Measurements from ENCODE around the gene SOX10.

The SOX10 gene

DNA sequence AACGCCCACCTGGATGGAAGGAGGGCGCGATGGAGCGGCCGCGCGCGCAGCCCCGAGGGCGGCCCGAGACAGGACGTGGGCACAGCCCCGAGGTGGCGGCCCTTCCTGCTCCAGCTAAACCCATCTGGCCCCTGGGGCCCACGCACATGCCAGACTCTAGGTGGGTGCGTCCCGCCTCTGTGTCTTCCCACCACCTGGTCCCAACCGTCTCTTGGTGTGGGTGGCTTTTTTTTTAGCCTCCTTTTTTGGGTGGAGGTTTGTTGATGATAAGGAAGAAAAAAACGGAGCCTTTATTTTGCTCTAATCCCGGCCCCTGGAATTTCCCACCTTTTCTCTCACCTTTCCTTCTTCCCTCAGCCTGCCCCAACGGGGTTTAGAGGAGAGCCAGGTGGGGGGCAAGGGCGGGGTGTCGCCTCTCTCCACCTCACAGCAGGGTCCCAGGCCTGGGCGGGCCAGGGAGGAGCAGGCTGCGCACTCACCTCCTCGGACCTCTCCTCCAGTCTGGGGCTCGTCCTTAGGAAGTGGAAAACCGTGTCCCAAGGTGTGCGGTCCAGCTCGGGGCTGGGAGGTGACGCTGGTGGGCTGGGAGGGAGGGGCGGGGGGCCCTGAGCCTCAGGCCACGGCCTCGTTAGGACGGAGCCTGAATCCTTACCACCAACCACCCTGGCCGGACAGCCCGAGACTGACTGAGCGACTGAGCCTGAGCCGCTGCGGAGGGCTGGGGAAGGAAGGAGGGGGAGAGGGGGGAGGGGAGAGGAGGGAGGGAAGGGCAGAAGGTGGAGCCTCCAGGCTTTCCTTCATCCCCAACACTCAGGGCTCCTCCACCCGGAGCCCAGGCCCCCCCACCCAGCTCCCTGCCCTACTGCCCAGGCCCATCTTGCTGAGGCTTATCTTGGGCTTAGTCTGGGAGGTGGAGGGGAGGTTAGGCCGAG, at the start of gene SOX10:
SOX10 (minus strand) TSS at position 696 of the 932 bp plus-strand sequence. CDS start 771 bp downstream, outside the sequence.
- no peak for DNase-seq (ENCODE audit: low read depth in 2 of 2, low spot score in 1 of 2)

DNA sequence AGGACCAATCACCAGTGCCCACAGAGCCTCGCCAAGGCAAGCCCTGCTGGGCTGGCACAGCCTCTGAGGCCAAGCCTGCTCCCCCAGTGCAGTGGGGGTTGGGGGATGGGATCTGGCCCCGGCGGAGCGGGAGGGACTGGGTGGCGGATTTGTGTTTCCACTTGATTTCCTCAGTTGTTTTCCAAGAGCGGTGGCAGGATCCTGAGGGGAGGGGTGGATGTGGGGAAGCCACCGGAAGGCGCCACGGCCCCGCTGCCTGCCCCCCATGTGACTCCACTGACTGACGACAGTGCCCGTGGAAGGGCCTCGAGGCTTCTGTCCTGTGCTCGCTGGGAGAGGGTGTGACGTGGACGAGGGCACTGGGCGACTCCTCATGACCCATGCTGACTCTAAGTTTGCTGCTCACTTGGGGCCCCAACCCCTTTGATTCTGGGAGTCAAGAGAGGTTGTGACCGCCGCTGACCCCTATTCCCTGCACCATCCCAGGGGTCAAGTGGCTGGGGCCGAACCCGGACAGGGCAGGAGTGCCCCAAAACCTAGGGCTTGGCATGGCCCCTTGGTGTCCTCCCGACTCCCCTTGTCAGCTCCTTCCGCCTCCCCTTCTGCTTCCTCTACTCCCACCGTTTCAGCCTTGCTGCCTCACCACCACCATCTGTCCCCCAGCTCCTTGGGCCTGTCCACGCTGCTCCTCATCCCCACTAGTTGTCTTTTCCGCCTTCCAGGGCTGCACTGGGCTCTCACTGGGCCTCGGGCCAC, 49.3 kb upstream of the SOX10 start:
- no peak for DNase-seq (ENCODE audit: low read depth in 2 of 2, low spot score in 1 of 2)

DNA sequence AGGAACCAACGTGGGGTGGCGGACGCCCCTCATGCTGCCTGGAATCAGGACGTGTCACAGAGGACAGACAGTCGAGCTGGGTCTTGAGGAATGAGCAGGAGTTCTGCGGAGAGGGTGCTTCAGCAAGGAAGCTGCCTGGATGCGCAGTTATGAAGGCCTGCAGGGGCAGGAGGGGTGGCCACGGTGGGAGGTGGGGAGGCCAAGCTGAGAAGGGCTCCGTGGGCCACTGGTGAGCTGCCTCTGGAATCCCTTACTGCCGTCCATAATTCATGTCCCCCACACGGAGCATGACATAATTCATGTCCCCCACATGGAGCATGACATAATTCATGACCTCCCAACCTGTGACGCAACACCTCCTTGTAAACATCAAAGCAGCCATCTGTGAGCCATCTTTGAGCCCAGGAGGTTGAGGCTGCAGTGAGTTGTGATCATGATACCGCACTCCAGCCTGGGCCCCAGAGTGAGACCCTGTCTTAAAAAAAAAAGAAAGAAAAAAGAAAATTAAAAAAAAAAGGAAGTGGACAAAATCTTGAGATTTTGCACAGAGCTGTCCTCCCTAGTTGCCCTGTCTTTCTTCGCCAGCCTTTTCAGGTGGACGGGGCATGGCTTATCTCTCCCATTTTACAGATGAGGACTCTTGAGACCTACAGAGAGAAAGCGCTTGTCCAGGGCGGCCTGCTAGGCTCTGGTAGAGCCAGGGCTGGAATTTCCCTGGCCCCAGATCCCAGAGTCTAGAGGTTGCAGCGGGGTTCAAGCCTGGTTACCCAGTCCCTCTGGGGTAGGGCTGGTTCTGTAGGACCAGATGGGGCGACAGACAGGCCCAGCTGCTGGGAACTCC, 48.5 kb upstream of the SOX10 start:
- DNase-seq (ENCODE audit: low read depth in 2 of 2, low spot score in 1 of 2), result no peak

DNA sequence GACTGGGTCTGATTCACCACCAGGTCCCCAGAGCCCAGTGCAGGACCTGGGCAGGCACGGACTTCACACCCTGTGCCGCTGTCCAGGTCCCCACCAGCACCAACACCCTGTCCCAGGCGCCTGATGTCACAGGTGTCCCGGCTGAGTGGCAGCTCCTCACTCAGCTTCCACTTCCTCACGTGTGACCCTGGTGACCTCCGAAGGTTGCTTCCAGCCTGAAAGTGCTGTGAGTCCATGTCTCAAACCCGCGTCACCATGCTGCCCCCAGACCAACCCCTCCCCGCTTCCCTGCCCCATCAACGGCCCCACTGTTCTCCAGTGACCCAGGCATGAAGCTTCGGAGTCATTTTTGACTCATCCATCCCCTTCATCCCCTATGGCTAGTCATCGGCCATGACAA, 47.1 kb upstream of the SOX10 start:
- no peak for DNase-seq (ENCODE audit: low read depth in 2 of 2, low spot score in 1 of 2)

DNA sequence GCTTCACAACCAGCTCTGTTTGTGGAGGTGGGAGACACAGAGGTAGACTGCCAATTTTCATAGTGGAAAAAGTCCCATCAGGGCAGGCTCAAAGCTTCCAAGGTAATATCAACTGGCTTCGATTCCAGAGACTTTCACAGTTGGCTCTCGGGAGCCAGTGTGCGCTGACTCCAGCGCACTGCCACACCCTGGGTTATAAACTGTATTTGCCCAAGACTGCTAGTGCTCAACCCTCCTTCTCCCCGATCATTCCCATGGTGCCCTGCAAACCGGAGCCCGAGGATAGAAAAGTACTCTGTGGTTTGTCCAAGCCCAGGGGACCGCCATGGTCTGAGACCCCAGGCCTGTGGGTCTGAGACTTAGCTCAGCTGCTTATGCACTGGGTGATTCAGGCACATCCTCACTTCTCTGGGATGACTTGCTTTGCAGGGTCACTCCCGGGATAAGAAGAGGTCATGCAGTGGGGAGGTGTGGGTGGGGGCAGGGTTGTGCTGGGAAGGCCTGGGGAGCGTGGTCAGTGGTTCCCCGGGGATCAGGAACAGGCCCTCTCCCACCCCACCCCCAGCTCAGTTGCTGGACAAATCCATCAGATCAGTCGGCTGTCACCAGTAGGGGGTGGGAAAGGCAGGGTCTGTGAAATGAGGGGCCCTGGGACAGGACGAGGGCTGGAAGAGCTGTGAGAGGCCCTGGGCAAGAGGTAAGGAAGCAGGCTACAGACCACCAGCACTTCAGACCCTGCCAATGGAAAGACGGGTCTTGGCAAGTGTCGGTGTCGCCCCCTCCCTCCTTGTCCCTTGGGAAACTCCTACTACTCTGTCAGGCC, 46.2 kb upstream of the SOX10 start:
- no peak for DNase-seq (ENCODE audit: low read depth in 2 of 2, low spot score in 1 of 2)

DNA sequence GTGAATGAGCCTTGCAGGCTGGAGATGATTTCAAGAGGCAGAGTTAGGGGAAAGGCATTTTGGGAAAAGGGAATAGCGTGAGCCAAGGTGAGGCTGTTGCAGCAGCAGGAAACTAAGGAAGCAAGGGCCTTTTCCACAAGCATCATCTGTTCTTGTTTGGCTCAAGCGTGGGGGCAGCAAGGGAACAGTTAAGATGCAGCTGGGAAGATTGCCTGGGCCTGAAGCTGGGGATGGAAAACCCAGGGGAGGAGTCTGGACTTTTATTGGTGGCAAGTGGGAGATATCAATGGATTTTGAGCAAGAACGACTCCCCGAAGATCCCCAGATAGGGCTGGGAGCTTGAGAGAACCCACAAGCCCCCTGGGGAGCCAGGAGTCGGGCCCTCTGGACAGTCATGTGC, 45.5 kb upstream of the SOX10 start:
- no peak for DNase-seq (ENCODE audit: low read depth in 2 of 2, low spot score in 1 of 2)

DNA sequence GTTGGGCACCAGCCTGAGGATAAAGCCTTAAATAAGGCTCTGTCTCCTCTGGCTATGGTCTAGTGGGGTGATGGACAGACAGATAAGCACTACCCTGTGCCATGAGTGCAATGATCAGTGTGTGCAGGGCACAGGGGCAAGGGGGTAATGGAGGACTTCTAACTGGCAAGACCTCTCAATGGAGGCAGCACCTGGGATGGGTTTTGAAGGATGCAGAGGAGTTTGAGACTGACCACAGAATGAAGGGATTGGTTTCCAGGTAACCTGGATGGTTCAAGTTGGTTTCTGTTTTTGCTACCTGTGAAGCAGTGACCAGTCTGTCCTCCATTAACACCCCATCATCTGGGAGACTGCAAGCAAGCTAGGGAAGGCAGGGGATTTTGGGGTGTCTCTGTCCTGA, 45.0 kb upstream of the SOX10 start:
- no peak for DNase-seq (ENCODE audit: low read depth in 2 of 2, low spot score in 1 of 2)

DNA sequence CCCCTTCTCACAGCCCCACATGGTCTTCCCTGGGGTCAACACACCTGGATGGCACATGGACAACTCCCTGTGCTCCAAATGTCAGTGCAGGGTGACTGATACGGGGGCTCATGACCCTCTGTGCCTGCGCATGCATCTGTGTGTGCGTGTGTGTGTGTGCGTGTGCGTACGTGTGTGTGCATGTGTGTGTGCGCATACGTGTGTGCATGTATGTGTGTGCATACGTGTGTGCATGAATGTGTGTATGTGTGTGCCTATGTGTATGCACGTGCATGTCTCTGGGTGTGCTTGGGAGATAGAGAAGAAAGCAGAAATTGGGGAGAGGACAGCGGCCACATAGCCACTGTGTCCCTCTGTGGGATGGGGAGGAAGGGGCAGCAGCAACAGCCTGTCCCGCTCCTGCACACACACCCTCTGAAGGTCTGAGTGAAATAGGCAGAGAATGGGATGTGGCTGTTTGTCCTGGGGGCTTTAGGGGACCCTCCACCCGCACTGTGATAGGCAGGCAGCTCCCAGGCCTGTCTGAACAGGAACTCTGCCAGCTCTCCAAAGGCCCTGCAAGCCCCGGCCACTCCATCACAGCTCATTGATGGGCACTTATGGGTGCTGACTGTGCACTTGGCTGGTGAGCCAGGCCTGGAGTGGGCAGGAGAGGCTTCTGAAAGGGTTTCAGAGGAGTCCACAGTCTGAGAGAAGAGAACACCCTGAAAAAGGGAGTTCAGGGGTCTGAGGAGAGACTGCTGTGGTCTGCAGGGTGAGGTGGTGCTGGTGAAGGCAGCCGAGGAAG, 44.2 kb upstream of the SOX10 start:
- no peak for DNase-seq (ENCODE audit: low read depth in 2 of 2, low spot score in 1 of 2)

DNA sequence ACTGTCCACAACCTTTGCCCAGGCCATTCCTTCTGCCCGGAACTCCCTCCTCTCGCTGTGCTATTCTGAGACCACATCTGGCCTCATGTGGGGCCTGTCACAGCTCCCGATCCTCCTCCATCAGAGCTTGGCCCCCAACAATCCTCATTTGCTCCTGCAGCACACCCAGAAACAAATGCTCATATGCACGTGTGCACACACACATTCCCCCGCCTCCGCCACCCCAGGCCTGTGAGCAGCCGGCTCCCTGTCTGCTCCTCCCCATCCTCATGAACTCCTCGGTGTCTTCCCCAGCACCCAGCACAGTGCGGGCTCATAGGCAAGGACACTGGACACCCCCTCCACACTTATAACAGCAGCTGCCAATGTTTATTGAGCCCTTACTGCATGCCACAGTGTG, 43.1 kb upstream of the SOX10 start:
- DNase-seq (ENCODE audit: low read depth in 2 of 2, low spot score in 1 of 2), result no peak

DNA sequence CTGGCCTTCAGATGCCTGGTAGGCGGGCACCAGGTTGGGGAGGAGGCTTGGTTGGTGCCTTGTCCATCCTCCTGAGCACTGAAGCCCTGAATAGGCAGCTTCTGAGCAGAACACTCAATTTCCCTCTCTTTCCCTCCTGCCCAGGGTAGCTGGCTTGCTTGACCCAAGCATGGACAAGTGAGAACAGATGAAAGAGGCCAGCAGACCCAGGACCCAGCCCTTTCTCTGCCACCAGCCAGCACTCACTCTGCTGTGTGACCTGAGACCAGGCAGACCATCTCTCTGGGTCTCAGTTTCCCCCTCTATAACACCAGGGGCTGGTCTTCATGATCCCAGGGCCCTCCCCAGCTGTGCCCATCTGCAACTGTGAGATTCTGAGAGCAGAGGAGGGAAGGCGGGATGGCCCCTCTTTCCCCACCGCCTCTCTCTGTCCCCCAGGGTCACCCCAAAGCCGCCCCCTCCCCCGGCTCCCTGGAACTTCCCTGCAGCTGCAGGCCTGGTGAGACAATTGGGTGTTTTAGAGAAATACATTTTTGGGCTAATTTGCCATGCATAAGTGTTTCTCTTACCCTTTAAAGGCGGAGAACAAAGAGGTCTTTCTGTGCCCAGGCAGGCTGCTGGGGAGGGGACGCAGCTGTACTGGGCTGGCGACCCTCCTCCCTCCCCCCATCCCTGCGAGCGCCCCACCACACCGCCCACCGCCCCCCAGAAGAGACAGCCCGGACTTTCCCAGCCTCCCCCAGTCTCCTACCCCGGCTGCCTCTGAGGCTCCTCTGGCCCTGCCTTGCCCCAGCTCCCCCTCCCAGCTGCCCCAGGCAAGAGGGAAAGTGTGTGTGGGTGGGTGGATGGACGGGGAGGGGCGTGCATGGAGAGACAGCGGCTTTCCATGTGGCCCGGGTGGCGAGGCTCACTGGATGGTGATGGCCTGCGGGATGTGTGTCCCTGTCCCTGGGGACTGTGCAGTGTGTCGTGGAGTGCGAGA, 42.1 kb upstream of the SOX10 start:
- no peak for DNase-seq (ENCODE audit: low read depth in 2 of 2, low spot score in 1 of 2)

DNA sequence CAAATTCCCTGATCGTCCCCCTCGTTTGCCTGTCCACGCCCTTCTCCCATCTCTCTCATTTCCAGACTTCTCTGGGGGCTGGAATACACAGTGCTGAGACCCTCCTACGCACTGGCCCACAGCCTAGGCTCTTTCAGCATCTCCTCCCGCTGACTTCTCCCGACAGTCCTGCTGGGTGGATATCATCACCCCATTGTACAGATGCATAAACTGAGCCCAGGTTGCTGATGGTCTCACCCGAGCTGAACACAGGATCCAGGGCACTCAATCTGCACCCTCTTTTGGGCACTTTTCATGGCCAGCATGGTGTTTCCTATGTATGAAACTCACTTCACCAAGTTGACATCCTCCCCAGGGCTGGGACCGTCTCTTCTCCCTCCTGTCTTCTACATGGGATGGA, 41.2 kb upstream of the SOX10 start:
- no peak for DNase-seq (ENCODE audit: low read depth in 2 of 2, low spot score in 1 of 2)

DNA sequence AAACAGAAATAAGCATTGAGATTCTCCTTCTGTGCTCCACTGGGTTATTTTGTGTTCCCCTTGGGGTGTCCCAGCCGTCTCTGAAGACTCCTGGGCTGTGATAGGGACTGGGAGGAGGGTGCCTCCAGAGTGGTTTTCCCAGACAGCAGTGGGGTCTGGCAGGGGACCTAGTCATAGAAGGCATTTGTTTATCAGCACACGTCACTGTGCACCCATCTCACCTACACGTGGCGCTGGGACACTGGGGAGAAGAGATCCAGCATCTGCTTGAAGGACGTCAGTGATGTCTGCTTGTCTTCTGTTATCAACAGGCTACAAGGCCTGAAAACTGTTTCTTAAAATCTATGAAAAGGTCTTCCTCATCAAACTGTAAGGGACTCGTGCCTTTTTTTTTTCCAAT, 38.7 kb upstream of the SOX10 start:
- DNase-seq (ENCODE audit: low read depth in 2 of 2, low spot score in 1 of 2), result no peak

DNA sequence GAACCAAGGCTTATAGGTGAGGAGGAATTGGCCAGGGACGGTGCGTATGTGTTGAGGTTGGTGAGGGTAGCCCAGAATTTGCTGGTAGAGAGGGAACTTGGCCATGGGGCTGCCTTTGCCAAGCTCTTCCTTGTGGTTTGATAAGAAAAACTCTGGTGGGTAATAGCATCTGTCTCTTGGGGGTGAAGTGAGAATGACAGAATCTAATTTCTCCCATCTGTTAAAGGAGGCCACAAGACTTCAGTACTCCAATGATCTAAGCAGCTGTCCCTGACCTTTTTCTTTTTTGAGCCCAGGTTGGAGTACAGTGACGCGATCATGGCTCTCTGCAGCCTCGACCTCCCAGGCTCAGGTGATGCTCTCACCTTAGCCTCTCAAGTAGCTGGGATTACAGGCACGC, 36.9 kb upstream of the SOX10 start:
- no peak for DNase-seq (ENCODE audit: low read depth in 2 of 2, low spot score in 1 of 2)

DNA sequence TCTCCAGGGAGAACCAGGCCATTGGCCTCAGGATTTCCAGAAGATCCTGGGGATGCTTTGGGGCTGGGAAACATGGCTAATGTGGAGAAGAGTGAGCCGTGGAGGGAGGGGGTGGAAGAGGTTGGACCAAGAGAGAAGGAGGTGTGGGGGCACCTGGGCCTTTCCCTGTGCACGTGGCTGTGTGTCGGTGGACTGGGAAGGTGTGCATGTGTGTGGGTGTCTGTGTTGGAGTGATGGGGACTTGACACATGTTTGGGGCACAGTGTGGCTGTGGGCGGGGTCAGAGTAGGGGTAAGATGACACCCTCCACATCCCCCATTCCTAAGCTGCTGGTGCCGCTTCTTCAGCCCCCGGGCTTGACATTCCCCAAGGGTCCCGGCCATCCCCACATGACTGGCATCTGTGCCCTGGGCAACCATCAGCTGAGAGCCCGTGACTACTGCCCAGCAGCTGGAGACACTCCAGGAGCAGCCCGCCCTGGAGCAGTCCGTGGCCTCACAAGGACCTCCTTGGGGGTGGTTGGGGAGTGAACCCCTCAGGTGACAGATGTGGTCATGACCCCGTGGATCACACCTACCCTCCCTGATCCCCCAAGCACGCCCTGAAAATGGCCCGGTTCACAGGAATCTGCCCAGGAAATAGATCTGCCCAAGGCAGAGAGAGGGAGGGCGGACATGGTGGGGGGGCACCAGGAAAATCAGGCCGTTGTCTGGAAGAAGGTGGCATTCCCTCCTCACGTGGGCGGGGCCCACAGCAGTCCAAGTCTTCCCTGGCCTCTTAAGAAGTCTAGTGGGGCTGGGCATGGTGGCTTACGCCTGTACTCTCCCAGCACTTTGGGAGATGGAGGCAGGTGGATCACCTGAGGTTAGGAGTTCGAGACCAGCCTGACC, 34.8 kb upstream of the SOX10 start:
- no peak for DNase-seq (ENCODE audit: low read depth in 2 of 2, low spot score in 1 of 2)

DNA sequence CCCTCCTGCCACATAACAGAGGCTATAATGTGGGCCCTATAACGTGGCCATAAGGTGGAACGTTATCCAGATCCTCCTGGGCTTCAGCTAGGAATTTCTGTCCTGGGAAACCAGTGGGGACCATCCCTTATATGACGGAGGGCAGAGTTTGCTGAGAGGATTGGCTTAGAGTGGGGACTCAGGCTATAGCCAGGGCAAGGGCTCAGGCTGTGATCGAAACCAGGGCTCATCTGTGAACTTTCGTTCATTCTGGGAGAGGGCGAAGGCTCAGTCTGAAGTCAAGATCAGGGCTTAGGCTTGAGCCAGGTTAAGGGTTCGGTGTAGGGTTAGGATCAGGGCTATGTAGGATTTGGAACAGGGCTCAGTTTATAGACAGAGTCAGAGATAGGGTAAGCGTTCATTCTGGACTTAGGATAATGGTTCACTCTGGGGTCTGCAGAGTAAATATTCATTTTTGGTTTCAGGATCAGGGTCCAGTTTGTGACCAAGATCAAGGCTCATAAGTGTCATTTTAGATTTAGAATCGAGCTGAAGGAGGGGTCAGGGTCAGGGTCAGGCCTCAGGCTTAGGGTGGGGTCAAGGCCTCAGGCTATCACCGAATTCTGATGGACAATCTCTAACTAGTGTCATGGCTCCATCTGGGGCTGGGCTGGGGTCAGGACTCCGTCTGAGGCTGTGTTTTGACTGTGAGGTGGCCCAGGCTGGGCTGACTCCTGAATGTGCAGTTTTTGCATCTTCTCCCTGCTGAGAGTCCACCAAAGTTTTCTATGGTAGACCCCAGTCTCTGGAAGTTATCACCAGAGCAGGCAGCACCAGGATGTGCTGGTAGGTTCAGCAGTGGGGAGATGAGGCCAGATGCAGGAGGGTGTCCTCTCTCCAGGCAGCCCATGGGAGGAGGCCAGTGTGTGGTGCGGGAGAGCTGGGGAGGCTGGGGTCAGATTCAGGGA, 33.9 kb upstream of the SOX10 start:
- no peak for DNase-seq (ENCODE audit: low read depth in 2 of 2, low spot score in 1 of 2)

DNA sequence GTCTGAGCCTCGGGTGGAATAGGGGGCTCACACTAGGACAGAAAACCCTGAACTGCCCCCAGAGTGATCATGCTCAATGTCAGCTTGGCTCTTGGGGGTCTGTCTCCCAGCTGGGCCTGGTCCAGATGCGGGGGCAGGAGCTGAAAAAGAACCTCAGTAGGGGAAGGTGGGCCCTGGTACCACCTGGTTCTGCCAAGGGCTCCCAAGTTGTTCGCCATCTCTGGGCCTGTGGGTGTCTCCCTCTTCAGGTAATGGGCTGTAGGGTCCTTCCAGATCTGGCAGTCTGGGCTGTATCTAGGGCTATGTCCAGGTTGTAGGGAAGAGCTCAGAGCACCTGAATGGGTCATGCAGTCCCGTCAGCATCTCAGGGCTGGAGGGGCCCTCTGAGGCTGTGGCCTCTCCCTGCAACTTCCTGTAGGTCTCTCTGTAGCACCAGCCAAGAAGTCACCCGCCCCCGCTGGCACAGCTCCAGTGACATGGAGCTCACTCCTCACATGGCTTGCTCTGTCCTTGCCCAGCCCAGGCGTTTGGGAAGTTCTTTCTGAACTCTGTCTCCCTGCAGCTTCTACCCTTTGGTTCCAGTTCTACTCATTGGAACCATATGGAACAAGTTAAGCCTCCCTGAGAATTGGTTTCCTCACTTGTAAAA, 33.0 kb upstream of the SOX10 start:
- DNase-seq (ENCODE audit: low read depth in 2 of 2, low spot score in 1 of 2), result no peak
